Measurements from ENCODE around the gene PAXX.

- no peak for TF ChIP-seq CTCF (conservative IDR thresholded peaks at IDR 0.05; ENCODE audit: low read depth, low read length)
- no peak for TF ChIP-seq EZH2 (IDR thresholded peaks at IDR 0.05; ENCODE audit: low read length, unreplicated experiment)
Measured at GRCh38 chr9:136947028-136947891, 45.0 kb upstream of the PAXX start.
